ENCODE results near the gene PTGDS. TPM values are rescaled to one million over a fixed set of nuclear protein-coding genes. Genes with fewer than 3 reads are reported as not detected.

The PTGDS gene
- total RNA-seq, 1 donor from 2014 or later, result 5.0 TPM

- DNase-seq (ENCODE audit: low read depth) (no peak), FAIRE-seq (no peak)
- Histone ChIP-seq H3K9ac (ENCODE audit: low read length) (no peak overlapping the region), H3K79me2 (ENCODE audit: insufficient read depth, low read length) (no peaks in the 10 kb centered on the region), H3K36me3 (ENCODE audit: insufficient read depth, low read length) (no peaks in the 10 kb centered on the region), H3K4me2 (ENCODE audit: low read length) (no peak overlapping the region), H3K4me3 (ENCODE audit: insufficient read depth, low read depth, low read length) (no peak overlapping the region), H3K27me3 (ENCODE audit: insufficient read depth, low read length) (peaks cover 11% of the 10 kb centered on the region), H3K9me3 (ENCODE audit: insufficient read depth, low read depth, low read length) (no peaks in the 10 kb centered on the region), H4K20me1 (ENCODE audit: insufficient read depth, low read length) (no peaks in the 10 kb centered on the region), H3K27ac (ENCODE audit: low read depth, low read length) (no peak overlapping the region), H3K4me1 (ENCODE audit: insufficient read depth, low read length) (peaks cover 5% of the 10 kb centered on the region), H2AFZ (ENCODE audit: low read depth, low read length) (no peak overlapping the region)
- Mint-ChIP-seq H3K4me3 (ENCODE audit: unreplicated experiment) (no peak overlapping the region), H3K27ac (ENCODE audit: unreplicated experiment) (no peak overlapping the region), H3K4me1 (ENCODE audit: low read depth, unreplicated experiment) (no peaks in the 10 kb centered on the region), H3K27me3 (ENCODE audit: low read depth, unreplicated experiment) (peaks cover 23% of the 10 kb centered on the region), H3K36me3 (ENCODE audit: low read depth, unreplicated experiment) (peaks cover 3% of the 10 kb centered on the region), H3K9me3 (ENCODE audit: unreplicated experiment) (no peaks in the 10 kb centered on the region)
- TF ChIP-seq CTCF (IDR thresholded peaks at IDR 0.05; ENCODE audit: insufficient read depth, low read depth, low read length) (no peak), EZH2 (IDR thresholded peaks at IDR 0.05; ENCODE audit: insufficient read depth, low read length) (no peak)
These were observed 2.7 kb downstream of the PTGDS start for GRCh38 chr9:136979769-136980587.

DNA sequence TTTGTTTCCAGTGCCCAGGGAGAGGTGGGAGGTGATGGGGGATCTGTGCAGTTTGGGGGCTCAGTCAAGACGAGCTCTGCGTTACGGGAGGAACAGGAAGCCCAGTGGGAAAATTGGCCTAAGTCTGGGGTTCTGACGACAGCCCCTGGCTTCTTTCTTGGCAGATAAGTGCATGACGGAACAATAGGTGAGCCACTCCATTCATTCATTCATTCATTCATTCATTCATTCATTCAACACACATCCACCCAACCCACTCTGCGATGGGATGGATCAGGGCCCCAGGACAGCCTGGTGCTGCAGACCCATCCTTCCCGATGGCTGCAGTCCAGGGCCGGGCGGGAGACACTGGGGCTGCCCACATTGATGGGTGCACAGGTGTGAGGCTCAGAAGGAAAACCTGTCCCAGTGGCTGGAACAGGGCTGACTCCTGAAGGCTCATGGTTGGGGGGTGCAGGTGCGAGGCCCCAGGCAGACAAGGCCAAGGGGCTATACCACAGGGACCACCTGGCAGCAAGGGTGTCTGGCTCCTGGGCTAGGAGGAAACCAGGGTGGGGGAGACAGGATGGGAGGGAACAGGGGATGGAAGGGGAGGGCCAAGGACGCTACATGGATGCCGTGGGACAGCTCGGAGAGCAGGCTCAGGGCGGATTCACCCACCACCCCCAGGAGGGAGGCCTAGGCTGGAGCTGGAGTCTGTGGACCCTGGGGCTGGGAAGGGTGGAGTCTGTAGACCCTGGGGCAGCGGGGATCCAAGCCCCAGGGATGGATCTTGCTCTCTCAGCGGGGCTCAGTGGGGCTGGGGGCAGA, 3.6 kb downstream of the PTGDS start:
- Mint-ChIP-seq H3K9me3 (ENCODE audit: unreplicated experiment) (no peaks in the 10 kb centered on the region), H3K27me3 (ENCODE audit: low read depth, unreplicated experiment) (peaks cover 19% of the 10 kb centered on the region), H3K4me1 (ENCODE audit: low read depth, unreplicated experiment) (no peaks in the 10 kb centered on the region), H3K4me3 (ENCODE audit: unreplicated experiment) (no peak overlapping the region), H3K36me3 (ENCODE audit: low read depth, unreplicated experiment) (peaks cover 3% of the 10 kb centered on the region), H3K27ac (ENCODE audit: unreplicated experiment) (no peak overlapping the region)
- Histone ChIP-seq H3K4me1 (ENCODE audit: insufficient read depth, low read length) (peaks cover 5% of the 10 kb centered on the region), H2AFZ (ENCODE audit: low read depth, low read length) (no peak overlapping the region), H3K9me3 (ENCODE audit: insufficient read depth, low read depth, low read length) (no peaks in the 10 kb centered on the region), H3K79me2 (ENCODE audit: insufficient read depth, low read length) (no peaks in the 10 kb centered on the region), H3K4me2 (ENCODE audit: low read length) (no peak overlapping the region), H3K27me3 (ENCODE audit: insufficient read depth, low read length) (peaks cover 16% of the 10 kb centered on the region), H3K9ac (ENCODE audit: low read length) (no peak overlapping the region), H4K20me1 (ENCODE audit: insufficient read depth, low read length) (no peaks in the 10 kb centered on the region), H3K4me3 (ENCODE audit: insufficient read depth, low read depth, low read length) (no peak overlapping the region), H3K36me3 (ENCODE audit: insufficient read depth, low read length) (no peaks in the 10 kb centered on the region), H3K27ac (ENCODE audit: low read depth, low read length) (no peak overlapping the region)
- no peak for FAIRE-seq
- no peak for TF ChIP-seq EZH2 (IDR thresholded peaks at IDR 0.05; ENCODE audit: insufficient read depth, low read length)
- no peak for TF ChIP-seq CTCF (IDR thresholded peaks at IDR 0.05; ENCODE audit: insufficient read depth, low read depth, low read length)
- DNase-seq (ENCODE audit: low read depth), result no peak
